Effector memory CD8-positive, alpha-beta T cell (primary cell): ENCODE data around the gene DNAH5.

Experiments used
- ATAC-seq: fragments of 150-1000 bp; cut with Tn5 transposase; replicated peaks from 2 replicates; pipeline ENCODE4 v1.10.0; 2021; ENCODE audit warnings: mild to moderate bottlenecking, moderate library complexity
- DNase-seq, 3 experiments: peaks; one replicate each; pipeline ENCODE4 v3.0.0; 2021
- H3K27ac Mint-ChIP-seq, 2 donors: one replicate each; pipeline ENCODE4 v1.8.0; 2022; ENCODE audit warnings: mild to moderate bottlenecking in 2 of 2, mixed read lengths in 2 of 2, moderate library complexity in 2 of 2
- H3K27me3 Mint-ChIP-seq, 2 donors: one replicate each; pipeline ENCODE4 v1.8.0; 2022; ENCODE audit warnings: mixed read lengths in 2 of 2
- H3K36me3 Mint-ChIP-seq: one replicate; pipeline ENCODE4 v1.8.0; 2022; ENCODE audit warnings: mild to moderate bottlenecking, moderate library complexity, mixed read lengths; ENCODE audit not compliant: insufficient read depth
- H3K4me1 Mint-ChIP-seq, 2 donors: one replicate each; pipeline ENCODE4 v1.8.0; 2022; ENCODE audit warnings: low read depth in 2 of 2, mixed read lengths in 2 of 2
- H3K4me3 Mint-ChIP-seq, 2 donors: one replicate each; pipeline ENCODE4 v1.8.0; 2022; ENCODE audit warnings: mild to moderate bottlenecking in 2 of 2, mixed read lengths in 2 of 2, moderate library complexity in 2 of 2
- H3K9me3 Mint-ChIP-seq, 2 donors: one replicate each; pipeline ENCODE4 v1.8.0; 2022; ENCODE audit warnings: mixed read lengths in 2 of 2

DNAH5 gene

DNA sequence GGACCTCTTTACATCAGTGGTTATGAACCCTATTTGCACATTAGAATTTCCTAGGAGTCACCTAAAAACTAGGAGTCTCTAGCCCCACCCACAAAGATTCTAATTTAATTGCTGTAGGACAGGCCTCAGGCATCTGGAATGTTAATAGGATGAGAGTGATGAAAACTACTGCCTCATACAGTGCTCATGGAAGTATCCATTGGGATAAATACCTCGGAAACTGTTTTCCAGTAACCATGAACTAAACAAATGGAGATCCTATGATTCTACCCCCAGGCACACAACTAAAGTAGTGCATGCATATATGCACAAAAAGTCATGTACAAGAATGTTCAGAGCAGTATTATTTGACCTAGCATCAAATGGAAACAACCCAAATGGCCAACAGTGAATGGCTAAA lies 286.3 kb downstream of the DNAH5 start:
- Mint-ChIP-seq H3K4me3 (no peak overlapping the region), H3K4me1 (no peaks in the 10 kb centered on the region), H3K36me3 (no peaks in the 10 kb centered on the region), H3K9me3 (peaks cover 5 to 24% of the 10 kb centered on the region in 2 donors), H3K27me3 (no peaks in the 10 kb centered on the region), H3K27ac (no peak overlapping the region)
- ATAC-seq (no peak), DNase-seq (no peak)

DNA sequence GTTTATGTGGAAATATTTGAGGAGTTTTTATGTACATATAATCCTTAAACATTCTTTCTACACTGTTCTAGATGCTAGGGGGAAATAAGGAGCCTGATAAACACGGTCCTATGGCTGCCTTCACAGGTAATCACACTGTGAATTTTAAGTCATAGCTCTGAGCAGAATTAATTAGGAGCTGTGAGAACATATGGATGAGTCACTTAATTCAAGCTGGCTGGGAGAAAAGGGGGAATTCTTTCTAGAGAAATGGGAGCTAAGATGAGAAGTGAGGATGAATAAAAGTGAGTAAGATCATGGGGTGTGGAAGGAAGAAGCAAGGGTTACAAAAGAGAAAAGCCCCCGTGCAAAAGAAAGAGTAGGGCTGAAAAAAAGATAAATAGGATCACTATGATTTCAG lies 290.8 kb downstream of the DNAH5 start:
- Mint-ChIP-seq H3K4me1 (no peaks in the 10 kb centered on the region), H3K4me3 (no peak overlapping the region), H3K27ac (no peak overlapping the region), H3K9me3 (peaks cover 5 to 15% of the 10 kb centered on the region in 2 donors), H3K27me3 (no peaks in the 10 kb centered on the region), H3K36me3 (no peaks in the 10 kb centered on the region)
- DNase-seq, result no peak
- no peak for ATAC-seq

DNA sequence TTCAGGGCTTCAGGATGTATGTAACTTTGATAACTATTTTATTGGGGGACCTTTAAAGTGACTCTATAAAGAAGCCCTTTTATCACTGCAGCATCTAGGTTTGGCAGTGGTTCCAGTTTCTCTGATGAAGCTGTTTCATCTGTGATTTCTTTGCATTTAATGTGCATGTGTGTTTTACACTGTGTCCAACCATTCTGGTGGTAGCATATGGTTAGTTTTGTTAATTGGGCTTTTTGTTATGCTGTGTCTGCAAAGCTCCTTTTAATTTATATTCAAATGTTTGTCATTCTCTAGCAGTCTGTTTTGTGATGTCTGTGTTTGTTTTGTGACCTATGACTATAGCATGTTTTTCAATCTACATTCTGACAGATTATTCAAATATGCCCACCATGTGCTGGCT lies 294.8 kb downstream of the DNAH5 start:
- Mint-ChIP-seq H3K4me1 (no peaks in the 10 kb centered on the region), H3K36me3 (no peaks in the 10 kb centered on the region), H3K27ac (no peak overlapping the region), H3K4me3 (no peak overlapping the region), H3K9me3 (peaks cover 3 to 10% of the 10 kb centered on the region in 2 donors), H3K27me3 (no peaks in the 10 kb centered on the region)
- ATAC-seq (no peak), DNase-seq (no peak)

DNA sequence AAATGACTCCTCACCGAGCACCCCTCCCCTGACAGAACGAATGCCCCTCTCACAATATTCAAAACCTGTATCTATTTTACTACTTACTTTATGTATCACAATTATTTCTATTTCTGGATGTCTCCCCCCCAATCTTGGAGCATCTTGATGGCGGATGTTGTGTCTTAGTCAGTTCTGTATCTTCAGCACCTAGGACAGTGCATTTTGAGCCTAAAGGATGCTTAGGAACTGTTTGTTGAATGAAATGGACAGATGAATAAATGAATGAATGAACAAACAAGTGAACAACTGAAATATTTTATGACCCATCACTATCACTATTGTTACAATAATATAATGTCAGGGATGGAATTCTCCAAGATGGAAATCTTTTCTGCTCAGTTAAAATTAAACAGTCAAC lies 295.7 kb downstream of the DNAH5 start:
- Mint-ChIP-seq H3K36me3 (no peaks in the 10 kb centered on the region), H3K9me3 (peaks cover 2 to 4% of the 10 kb centered on the region in 2 donors), H3K27me3 (no peaks in the 10 kb centered on the region), H3K4me1 (no peaks in the 10 kb centered on the region), H3K27ac (no peak overlapping the region), H3K4me3 (no peak overlapping the region)
- no peak for ATAC-seq
- no peak for DNase-seq

DNA sequence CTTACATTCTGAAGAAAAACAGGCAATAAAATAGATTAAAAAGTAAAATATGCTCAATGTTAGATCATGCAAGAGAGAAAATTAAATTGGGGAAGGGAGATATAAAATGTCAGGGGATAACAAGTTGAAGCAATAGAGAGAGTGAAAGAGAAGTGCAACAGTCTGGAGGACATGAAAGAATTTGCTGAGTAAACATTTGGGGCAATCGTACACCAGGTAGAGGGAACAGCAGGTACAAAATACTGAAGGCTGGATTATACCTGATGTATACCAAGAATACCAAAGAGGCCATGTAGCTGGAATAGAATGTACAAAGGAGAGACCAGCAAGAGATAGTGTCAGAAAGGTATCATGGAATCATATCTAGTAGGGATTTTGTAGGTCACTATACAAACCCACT lies 300.8 kb downstream of the DNAH5 start:
- ATAC-seq (no peak), DNase-seq (no peak)
- H3K9me3 Mint-ChIP-seq, result peaks cover 5 to 8% of the 10 kb centered on the region in 2 donors
- no peaks in the 10 kb centered on the region for H3K27me3 Mint-ChIP-seq
- H3K36me3 Mint-ChIP-seq, result no peaks in the 10 kb centered on the region
- H3K27ac Mint-ChIP-seq, result no peak overlapping the region
- H3K4me1 Mint-ChIP-seq, result no peaks in the 10 kb centered on the region
- H3K4me3 Mint-ChIP-seq, result no peak overlapping the region

DNA sequence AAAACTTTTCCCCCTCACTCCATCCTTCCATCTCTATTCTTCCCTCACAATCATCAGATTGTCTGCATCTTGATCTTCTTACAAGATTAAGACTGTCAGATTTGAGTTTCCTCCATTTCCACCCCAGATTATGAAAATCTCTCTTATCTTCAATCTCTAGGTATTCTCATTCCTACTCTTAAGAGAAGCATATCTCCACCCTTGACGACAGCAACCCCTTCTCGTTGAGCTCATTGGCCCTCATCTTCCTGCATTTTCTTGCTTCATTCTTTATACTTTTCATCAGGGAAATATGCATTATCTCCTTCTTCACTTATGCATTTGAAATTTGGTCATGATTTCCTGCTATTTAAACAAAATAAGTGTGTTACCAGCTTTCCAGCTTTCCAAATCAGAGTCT lies 301.3 kb downstream of the DNAH5 start:
- Mint-ChIP-seq H3K27me3 (no peaks in the 10 kb centered on the region), H3K9me3 (peaks cover 5 to 8% of the 10 kb centered on the region in 2 donors), H3K36me3 (no peaks in the 10 kb centered on the region), H3K4me1 (no peaks in the 10 kb centered on the region), H3K4me3 (no peak overlapping the region), H3K27ac (no peak overlapping the region)
- no peak for DNase-seq
- ATAC-seq, result no peak
